HCEC 1CT (cell line): ENCODE measurements around the gene UBAP1L.
A peak's percentile ranks its signal among the peaks of the same experiment; 100 is the strongest.
"Not testable (repeated sequence)": the region's sequence is repeated elsewhere in the genome, so short reads cannot be mapped to it uniquely, and the experiment has no call there.

Source experiments
- DNase-seq: peaks from one replicate; pipeline ENCODE4 v3.0.0-alpha.2; 2017

Gene UBAP1L

GRCh38 chr15:65115086-65115485 is at the start of gene UBAP1L:
Gene UBAP1L, minus strand, starts transcription at chr15:65115200. Its CDS starts 8,985 bp downstream, at chr15:65106215.
- no peak for DNase-seq

GRCh38 chr15:65164139-65164538 is 49.1 kb upstream of the UBAP1L start:
- DNase-seq: no peak

GRCh38 chr15:65163041-65163440 is 48.0 kb upstream of the UBAP1L start:
- DNase-seq: no peak

GRCh38 chr15:65156692-65157091 is 41.7 kb upstream of the UBAP1L start:
- no peak for DNase-seq

- DNase-seq: no peak
Observed at GRCh38 chr15:65154720-65155119, 39.7 kb upstream of the UBAP1L start.

DNA sequence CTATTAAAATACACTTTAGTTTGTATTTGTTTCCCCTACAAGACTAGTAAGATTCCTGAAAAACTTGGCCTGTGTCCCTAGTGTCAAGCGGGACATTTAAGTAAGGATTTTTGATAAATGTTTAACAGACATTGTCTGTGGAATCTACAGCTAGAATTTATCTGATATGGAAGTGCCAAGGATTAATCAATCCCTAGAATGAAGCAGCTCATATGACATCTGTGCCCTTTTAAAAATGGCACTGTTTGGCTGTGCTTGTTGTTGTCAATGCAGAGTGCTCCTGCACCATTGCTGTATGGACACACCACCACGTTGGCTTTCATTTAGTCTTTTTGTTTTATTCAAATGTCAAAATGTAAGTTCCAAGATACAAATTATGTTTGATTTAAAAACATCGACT is 32.9 kb upstream of the UBAP1L start:
- DNase-seq: no peak

GRCh38 chr15:65146438-65146837 is 31.4 kb upstream of the UBAP1L start:
- no peak for DNase-seq

DNA sequence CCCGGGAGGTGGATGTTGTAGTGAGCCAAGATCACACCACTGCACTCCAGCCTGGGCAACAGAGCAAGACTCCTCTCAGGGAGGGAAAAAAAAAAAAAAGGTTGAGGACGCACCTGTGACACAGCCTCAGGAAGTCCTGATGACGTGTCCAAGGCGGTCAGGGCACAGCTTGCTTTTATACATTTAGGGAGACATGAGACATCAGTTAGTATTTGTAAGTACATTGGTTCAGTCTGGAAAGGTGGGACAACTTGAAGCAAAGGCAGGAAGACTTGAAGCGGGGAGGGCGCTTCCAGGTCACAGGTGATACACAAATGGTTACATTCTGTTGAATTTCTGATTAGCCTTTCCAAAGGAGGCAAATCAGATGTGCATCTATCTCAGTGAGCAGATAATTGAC is 23.6 kb upstream of the UBAP1L start:
- DNase-seq: not testable (repeated sequence)

- DNase-seq: not testable (repeated sequence)
Observed at GRCh38 chr15:65137893-65138292, 22.9 kb upstream of the UBAP1L start.

GRCh38 chr15:65137089-65137488 is 22.1 kb upstream of the UBAP1L start:
- DNase-seq: not testable (repeated sequence)

- no peak for DNase-seq
Observed at GRCh38 chr15:65134538-65134937, 19.5 kb upstream of the UBAP1L start.

GRCh38 chr15:65133548-65134200 is 18.7 kb upstream of the UBAP1L start, which contains the start of gene PDCD7:
Gene PDCD7, minus strand, starts transcription at chr15:65133808. Its CDS starts 27 bp downstream, at chr15:65133781.
- DNase-seq: peak; percentile 90

GRCh38 chr15:65132878-65133547 is 18.0 kb upstream of the UBAP1L start:
- DNase-seq: peak; percentile 46

DNA sequence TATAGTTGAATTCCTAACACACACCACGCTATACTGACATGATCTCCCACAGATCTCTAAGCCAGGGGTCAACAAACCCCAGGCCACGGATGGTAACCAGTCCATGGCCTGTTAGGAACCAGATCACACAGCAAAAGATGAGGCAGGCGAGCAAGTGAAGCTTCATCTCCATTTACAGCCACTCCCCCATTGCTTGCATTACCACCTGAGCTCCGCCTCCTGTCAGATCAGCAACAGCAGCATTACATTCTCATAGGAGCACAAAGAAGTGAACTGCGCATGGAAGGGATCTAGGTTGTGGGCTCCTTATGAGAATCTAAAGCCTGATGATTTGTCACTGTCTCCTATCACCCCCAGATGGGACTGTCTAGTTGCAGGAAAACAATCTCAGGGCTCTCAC is 15.9 kb upstream of the UBAP1L start:
- no peak for DNase-seq

GRCh38 chr15:65115542-65115941 is 542 bp upstream of the UBAP1L start:
- DNase-seq: no peak

GRCh38 chr15:65110676-65111292 is 4.2 kb downstream of the UBAP1L start:
- peak; percentile 52 for DNase-seq

DNA sequence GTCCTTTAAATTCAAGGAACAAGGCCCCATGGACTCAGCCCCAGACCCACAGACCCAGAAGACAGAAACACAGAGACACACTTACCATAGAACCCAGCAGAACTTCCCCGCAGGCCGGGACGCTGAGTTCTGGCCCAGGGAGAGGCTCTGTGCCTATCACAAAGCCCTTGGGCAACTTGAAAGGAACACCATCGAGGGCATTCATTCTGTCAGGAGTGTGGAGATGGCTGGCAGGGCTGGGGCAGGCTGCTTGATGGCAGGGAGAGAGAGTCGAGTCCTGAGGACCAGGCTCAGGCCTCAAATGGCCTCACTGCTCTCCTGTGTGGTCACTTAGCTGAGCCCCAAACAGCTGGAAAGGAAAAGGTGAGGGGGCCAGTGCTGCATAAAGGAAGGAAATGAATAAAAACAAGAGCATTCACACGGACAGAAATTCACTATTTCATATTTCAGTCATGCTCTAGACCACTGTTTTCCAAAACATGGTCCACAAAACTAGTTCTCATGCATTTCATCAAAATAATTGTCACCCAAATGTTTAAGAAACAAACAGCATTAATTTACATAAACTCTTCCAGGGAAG is 8.9 kb downstream of the UBAP1L start:
- DNase-seq: no peak

DNA sequence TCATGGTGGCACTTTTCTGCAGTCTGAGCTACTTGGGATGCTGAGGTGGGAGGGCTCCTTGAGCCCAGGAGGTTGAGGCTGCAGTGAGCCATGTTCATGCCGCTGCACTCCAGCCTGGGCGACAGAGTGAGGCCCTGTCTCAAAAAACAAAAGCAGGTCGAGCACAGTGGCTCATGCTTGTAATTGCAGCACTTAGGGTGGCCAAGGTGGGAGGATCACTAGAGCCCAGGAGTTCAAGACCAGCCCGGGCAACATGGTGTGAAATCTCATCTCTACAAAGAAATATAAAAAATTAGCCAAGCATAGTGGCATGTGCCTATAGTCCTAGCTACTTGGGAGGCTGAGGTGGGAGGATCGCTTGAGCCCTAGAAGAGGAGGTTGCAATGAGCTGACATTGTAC is 10.0 kb downstream of the UBAP1L start:
- DNase-seq: no peak

DNA sequence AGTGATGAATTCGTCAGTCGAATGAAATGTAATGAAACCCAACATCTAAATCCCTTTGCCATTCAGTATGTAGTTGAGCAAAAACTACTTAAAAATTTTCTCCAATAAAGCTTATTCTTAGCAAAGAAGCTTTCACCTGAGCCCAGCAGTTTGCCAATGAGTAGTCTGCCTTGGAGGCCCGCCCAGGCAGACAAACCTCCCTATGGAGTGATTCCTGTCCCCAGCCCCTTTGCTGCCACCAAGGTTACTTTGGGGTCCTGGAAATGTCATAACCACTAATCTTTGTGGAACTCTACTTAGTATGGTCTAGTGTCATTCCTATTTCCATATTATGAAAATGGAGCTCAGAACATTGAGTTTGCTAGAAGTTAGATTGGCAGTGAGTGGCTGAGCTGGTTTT is 12.1 kb downstream of the UBAP1L start:
- no peak for DNase-seq

DNA sequence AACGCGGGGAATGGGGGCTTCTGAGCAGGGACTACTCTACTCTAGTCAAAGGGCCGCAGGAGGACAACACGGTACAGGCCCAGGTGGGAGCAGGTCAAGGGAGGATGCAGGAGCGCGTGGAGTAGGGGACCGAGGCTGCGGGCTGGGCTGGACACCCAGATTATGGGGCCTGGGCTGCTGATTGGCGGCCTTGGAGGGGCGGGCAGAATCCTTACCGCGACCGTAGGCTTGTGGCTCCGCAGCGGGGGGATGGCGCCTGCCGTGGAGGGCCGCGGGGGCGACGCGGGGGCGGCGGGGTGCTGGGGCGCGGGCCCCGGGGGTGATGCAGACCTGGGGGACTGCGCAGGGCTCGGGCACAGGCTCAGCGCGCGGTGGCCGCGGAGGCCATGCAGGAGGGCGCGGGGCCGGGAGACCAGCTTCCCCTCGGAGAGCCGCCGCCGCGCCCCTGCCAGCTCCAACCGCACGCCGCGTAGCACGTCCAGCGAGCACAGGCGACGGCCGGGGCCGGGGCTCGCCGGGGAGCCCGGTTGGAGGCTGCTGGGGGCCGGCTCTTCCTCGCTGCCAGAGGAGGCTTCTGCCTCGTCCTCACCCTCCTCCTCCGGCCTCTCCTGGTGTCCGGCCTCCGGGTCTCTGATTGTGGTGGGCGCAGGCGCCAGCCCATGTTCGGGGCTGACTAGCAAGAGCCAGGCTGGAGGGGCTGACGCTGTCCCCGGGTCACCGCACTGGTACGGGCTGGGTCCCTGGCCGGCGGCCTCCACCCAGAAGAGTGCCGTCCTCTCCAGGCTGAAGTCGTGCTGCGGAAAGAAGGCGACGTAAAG is 12.9 kb downstream of the UBAP1L start:
- no peak for DNase-seq

DNA sequence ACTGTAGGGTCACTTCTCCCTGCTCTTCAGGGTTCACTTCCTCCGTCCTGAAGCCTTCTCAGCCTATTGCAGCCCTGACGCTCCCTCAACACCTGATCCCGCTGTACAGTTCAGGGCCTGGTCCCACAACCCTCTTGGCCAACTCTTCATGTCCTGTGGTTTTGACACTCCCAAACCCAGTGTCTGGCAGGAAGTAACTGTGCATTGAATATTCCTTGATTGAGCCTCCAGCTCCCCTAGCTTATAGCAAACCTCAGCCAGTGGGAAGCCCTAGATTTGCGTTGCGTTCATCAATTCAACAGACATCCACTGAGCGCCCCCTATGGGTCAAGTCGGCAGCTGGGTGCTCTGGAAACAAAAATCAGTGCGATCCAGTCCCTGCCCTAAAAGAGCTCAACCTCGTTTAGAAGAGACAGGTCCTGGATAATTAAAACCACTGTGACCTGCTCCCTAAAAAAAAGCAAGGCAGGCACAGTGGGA is 13.5 kb downstream of the UBAP1L start:
- peak; percentile 22 for DNase-seq

DNA sequence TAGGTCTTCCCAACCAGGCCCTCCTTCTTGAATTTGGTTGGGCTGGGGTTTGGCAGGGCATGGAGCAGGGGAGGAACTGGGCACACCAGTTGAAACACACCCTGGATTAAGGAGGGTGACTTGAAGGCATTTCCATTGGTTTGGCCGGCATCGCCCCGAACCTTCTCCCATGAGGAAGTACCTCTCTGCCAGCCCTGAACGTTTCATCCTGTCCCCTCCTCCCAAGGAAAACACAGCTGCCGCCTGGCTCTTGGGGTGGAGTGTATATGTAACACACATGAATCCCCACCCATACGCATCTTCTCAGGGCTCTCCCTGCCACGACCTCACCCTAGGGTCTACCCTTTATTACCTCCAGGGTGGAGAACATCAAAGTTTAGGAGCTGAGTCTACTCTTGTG is 14.6 kb downstream of the UBAP1L start:
- DNase-seq: no peak

GRCh38 chr15:65099801-65100200 is 15.2 kb downstream of the UBAP1L start:
- not testable (repeated sequence) for DNase-seq
